Measurements from ENCODE around the gene CDH4.

Gene CDH4

GRCh38 chr20:61524951-61525666, 273.0 kb downstream of the CDH4 start:
- DNase-seq: no peak

- DNase-seq: no peak
Observed at GRCh38 chr20:61525781-61526431, 273.8 kb downstream of the CDH4 start.

- no peak for DNase-seq
Observed at GRCh38 chr20:61526907-61527306, 274.8 kb downstream of the CDH4 start.

- no peak for DNase-seq
Observed at GRCh38 chr20:61527626-61528025, 275.6 kb downstream of the CDH4 start.

GRCh38 chr20:61528591-61528990, 276.5 kb downstream of the CDH4 start:
- DNase-seq: no peak

GRCh38 chr20:61529354-61529753, 277.3 kb downstream of the CDH4 start:
- DNase-seq: no peak

- DNase-seq: no peak
Observed at GRCh38 chr20:61531553-61532345, 279.7 kb downstream of the CDH4 start.

- DNase-seq: no peak
Observed at GRCh38 chr20:61532736-61533135, 280.7 kb downstream of the CDH4 start.

GRCh38 chr20:61533231-61533631, 281.2 kb downstream of the CDH4 start:
- no peak for DNase-seq

GRCh38 chr20:61534346-61534745, 282.3 kb downstream of the CDH4 start:
- DNase-seq: no peak

GRCh38 chr20:61535091-61535490, 283.0 kb downstream of the CDH4 start:
- no peak for DNase-seq

GRCh38 chr20:61535536-61535935, 283.5 kb downstream of the CDH4 start:
- DNase-seq: no peak

- DNase-seq: no peak
Observed at GRCh38 chr20:61535956-61536355, 283.9 kb downstream of the CDH4 start.

GRCh38 chr20:61536671-61537070, 284.6 kb downstream of the CDH4 start:
- DNase-seq: no peak

- no peak for DNase-seq
Observed at GRCh38 chr20:61537239-61538182, 285.4 kb downstream of the CDH4 start.

GRCh38 chr20:61538183-61538942, 286.3 kb downstream of the CDH4 start:
- no peak for DNase-seq

GRCh38 chr20:61538943-61539265, 286.8 kb downstream of the CDH4 start:
- DNase-seq: no peak

GRCh38 chr20:61539706-61540360, 287.8 kb downstream of the CDH4 start:
- DNase-seq: no peak

GRCh38 chr20:61541537-61541936, 289.5 kb downstream of the CDH4 start:
- no peak for DNase-seq

- no peak for DNase-seq
Observed at GRCh38 chr20:61543086-61543485, 291.0 kb downstream of the CDH4 start.

- DNase-seq: no peak
Observed at GRCh38 chr20:61543931-61544745, 292.1 kb downstream of the CDH4 start.

Measured in activated CD8-positive, alpha-beta memory T cell treated with anti-CD3 and anti-CD28 coated beads for 24 hours (primary cell).